GM19240 (cell line): ENCODE measurements around the gene SEMA3E.

ENCODE experiments used
- DNase-seq: peaks from one replicate; pipeline ENCODE4 v3.0.0; 2011; ENCODE audit warnings: low spot score; ENCODE audit not compliant: insufficient read length

The SEMA3E gene

GRCh38 chr7:83359108-83359507 is 289.8 kb downstream of the SEMA3E start:
- no peak for DNase-seq

GRCh38 chr7:83355143-83355542 is 293.8 kb downstream of the SEMA3E start:
- DNase-seq = no peak

DNA sequence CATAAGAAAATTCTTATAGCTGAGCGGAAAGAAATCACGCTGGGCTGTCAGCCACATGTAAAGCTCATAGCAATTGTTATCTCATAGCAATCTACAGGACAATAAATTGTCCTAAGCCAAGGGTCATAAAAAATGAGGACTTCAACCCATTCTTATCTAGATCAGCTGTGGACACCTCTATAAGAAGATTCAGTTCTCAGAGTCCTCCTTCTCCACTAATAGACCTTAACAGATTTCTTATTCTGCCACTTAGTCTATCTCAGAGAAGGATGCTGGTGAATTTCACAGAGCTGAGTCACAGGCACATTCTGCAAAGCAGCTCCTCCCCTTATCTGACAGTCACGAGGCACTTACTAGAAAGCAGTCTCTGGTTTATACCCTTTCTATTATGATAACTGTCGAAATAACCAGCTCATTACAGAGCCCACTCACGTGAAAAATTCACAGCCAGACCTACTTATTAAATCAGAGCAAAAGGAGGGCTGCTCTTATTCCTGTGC is 300.9 kb downstream of the SEMA3E start:
- no peak for DNase-seq

GRCh38 chr7:83339907-83340306 is 309.0 kb downstream of the SEMA3E start:
- DNase-seq = no peak

- no peak for DNase-seq
Observed at GRCh38 chr7:83338277-83338950, 310.5 kb downstream of the SEMA3E start.

DNA sequence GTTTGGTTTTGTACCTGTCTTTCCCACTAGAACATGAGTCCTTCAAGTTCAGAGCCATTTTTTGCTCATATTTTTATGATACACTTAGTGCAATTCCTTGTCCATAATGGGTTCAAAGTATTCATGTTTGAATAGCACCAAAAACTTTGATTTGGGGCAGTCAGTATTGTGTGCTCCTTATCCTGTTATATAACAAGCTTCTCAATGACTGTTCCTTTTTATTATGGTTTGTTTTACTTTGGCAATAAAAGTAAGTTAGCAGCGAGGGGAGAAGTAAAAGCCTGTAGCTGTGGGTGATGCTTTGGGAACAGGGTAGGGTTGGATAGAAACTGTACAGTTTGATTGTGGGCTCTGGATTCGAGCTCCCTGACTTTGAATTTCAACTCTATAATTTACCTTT is 311.9 kb downstream of the SEMA3E start:
- DNase-seq = no peak

GRCh38 chr7:83326223-83326622 is 322.7 kb downstream of the SEMA3E start:
- DNase-seq = no peak

GRCh38 chr7:83325083-83325482 is 323.9 kb downstream of the SEMA3E start:
- DNase-seq = no peak

DNA sequence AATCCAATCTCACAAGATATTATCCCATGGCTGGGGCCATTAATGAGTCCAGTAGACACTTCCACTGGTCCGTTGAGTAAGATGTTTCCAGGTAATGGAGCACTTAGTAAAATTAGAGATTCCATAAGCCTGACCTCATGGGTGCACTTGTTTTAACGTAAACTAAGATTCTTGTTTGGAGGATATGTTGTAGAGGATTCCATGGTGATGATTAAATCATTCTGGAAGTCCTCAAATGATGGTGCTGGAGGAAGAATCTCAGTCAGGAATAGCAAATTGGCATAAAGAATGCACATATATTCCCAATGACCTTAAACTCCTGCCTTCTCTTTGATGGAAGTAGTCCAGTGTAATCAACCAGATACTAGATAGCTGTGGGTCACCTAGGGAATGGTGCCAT is 324.3 kb downstream of the SEMA3E start:
- DNase-seq = no peak

- DNase-seq = no peak
Observed at GRCh38 chr7:83321011-83321410, 327.9 kb downstream of the SEMA3E start.

DNA sequence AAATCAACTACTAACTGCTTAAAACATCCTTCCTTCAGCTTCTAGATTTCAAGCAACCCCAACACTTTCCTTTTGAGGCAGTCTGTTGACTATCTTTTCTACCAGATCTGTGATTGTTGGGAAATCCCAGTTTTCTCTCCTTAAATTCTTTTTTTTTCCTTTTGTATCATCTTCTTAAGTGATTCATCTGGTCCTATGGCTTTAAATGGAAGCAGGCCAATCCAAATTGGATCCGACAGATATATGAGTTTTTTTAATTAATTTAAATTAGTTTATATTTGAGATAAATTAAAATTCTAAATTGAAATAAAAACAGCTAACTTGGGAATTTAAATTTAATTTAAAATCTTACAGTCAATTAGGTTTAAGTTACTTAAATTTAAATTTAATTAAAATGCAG is 335.0 kb downstream of the SEMA3E start:
- DNase-seq = no peak
